HEK293 (cell line): ENCODE measurements around the gene RNF133.

ENCODE experiments used
- CTCF ChIA-PET: fragments of 350-600 bp; formaldehyde crosslinking; extraction: SDS; loops from one replicate; lab custom pipeline; 2021; ENCODE audit warnings: antibody characterized with exemption; lab: Yijun Ruan, JAX
- POLR2A ChIA-PET: fragments of 300-600 bp; formaldehyde crosslinking; extraction: SDS; loops from one replicate; lab custom pipeline; 2020; ENCODE audit warnings: antibody characterized with exemption, inconsistent platforms; lab: Yijun Ruan, JAX
- H3K27ac ChIP-seq: fragments of 200-500 bp; sonication (Bioruptor generic); 2 replicates; pipeline ENCODE4 v1.5.1; 2014; ENCODE audit warnings: low read depth, low read length, control low read depth, inconsistent platforms; ENCODE audit errors: extremely low read depth
- H3K36me3 ChIP-seq, 2 experiments: fragments of 200-500 bp in 1 of 2; sonication (Bioruptor generic) in 1 of 2; 1 replicate in 1 of 2; 2 replicates in 1 of 2; pipeline ENCODE4 v1.5.1; 2014 to 2017; ENCODE audit warnings: inconsistent platforms in 2 of 2, low read length in 2 of 2; ENCODE audit not compliant: control insufficient read depth in 2 of 2, insufficient read depth in 1 of 2
- H3K4me1 ChIP-seq: fragments of 200-500 bp; sonication (Bioruptor generic); 2 replicates; pipeline ENCODE4 v1.5.1; 2014; ENCODE audit warnings: mild to moderate bottlenecking, low read length, inconsistent platforms; ENCODE audit not compliant: control insufficient read depth, insufficient read depth
- H3K4me3 ChIP-seq: 2 replicates; pipeline ENCODE4 v1.5.1; 2011; ENCODE audit warnings: low read depth, mild to moderate bottlenecking, control low read depth, low read length, moderate library complexity
- H3K9me3 ChIP-seq: fragments of 200-500 bp; sonication (Bioruptor generic); 2 replicates; pipeline ENCODE4 v1.5.1; 2014; ENCODE audit warnings: low read depth, low read length, inconsistent platforms; ENCODE audit not compliant: control insufficient read depth, insufficient read depth
- AEBP2 ChIP-seq: fragments of 450-650 bp; formaldehyde crosslinking; IDR thresholded peaks from 2 replicates; pipeline ENCODE4 v1.5.1; 2016; ENCODE audit warnings: missing biosample characterization, missing genetic modification characterization, borderline replicate concordance
- KLF16 ChIP-seq: fragments of 450-650 bp; formaldehyde crosslinking; IDR thresholded peaks from 2 replicates; pipeline ENCODE4 v1.5.1; 2017; ENCODE audit warnings: missing biosample characterization, missing genetic modification characterization
- PRDM1 ChIP-seq: fragments of 450-650 bp; formaldehyde crosslinking; IDR thresholded peaks from 2 replicates; pipeline ENCODE4; 2016; ENCODE audit warnings: missing biosample characterization, missing genetic modification characterization
- PRDM4 ChIP-seq: fragments of 450-650 bp; formaldehyde crosslinking; IDR thresholded peaks from 2 replicates; pipeline ENCODE4 v1.5.1; 2017; ENCODE audit warnings: missing biosample characterization, missing genetic modification characterization
- SP3 ChIP-seq: fragments of 450-650 bp; formaldehyde crosslinking; IDR thresholded peaks from 2 replicates; pipeline ENCODE4 v1.5.1; 2016; ENCODE audit warnings: missing biosample characterization, missing genetic modification characterization
- ZBTB7A ChIP-seq: fragments of 450-650 bp; formaldehyde crosslinking; IDR thresholded peaks from 2 replicates; pipeline ENCODE4 v1.5.1; 2016; ENCODE audit warnings: low read depth, missing biosample characterization, missing genetic modification characterization
- ZIC2 ChIP-seq: fragments of 450-650 bp; formaldehyde crosslinking; IDR thresholded peaks from 2 replicates; pipeline ENCODE4 v1.5.1; 2016; ENCODE audit warnings: missing biosample characterization, missing genetic modification characterization
- ZNF121 ChIP-seq: fragments of 450-650 bp; formaldehyde crosslinking; IDR thresholded peaks from 2 replicates; pipeline ENCODE4 v1.5.1; 2016; ENCODE audit warnings: missing biosample characterization, missing genetic modification characterization
- ZNF292 ChIP-seq: fragments of 450-650 bp; formaldehyde crosslinking; IDR thresholded peaks from 2 replicates; pipeline ENCODE4 v1.5.1; 2016; ENCODE audit warnings: low read depth, missing biosample characterization, missing genetic modification characterization, borderline replicate concordance
- ZNF341 ChIP-seq: fragments of 450-650 bp; formaldehyde crosslinking; IDR thresholded peaks from 2 replicates; pipeline ENCODE4; 2016; ENCODE audit warnings: low read depth, missing biosample characterization, missing genetic modification characterization
- ZNF548 ChIP-seq: fragments of 450-650 bp; formaldehyde crosslinking; IDR thresholded peaks from 2 replicates; pipeline ENCODE4 v1.5.1; 2016; ENCODE audit warnings: missing biosample characterization, missing genetic modification characterization
- ZNF561 ChIP-seq: fragments of 450-650 bp; IDR thresholded peaks from 2 replicates; pipeline ENCODE4 v1.5.1; 2018; ENCODE audit warnings: missing biosample characterization, missing genetic modification characterization, borderline replicate concordance
- ZNF621 ChIP-seq: fragments of 450-650 bp; formaldehyde crosslinking; IDR thresholded peaks from 2 replicates; pipeline ENCODE4 v1.5.1; 2017; ENCODE audit warnings: missing biosample characterization, missing genetic modification characterization
- ZNF701 ChIP-seq: fragments of 450-650 bp; formaldehyde crosslinking; IDR thresholded peaks from 2 replicates; pipeline ENCODE4 v1.5.1; 2016; ENCODE audit warnings: missing biosample characterization, missing genetic modification characterization
- ZNF76 ChIP-seq: fragments of 450-650 bp; formaldehyde crosslinking; IDR thresholded peaks from 2 replicates; pipeline ENCODE4; 2016; ENCODE audit warnings: low read depth, missing biosample characterization, missing genetic modification characterization, borderline replicate concordance
- ZNF791 ChIP-seq: fragments of 450-650 bp; formaldehyde crosslinking; IDR thresholded peaks from 2 replicates; pipeline ENCODE4 v1.5.1; 2016; ENCODE audit warnings: missing biosample characterization, missing genetic modification characterization
- ZXDB ChIP-seq: fragments of 450-650 bp; formaldehyde crosslinking; IDR thresholded peaks from 2 replicates; pipeline ENCODE4 v1.5.1; 2016; ENCODE audit warnings: missing biosample characterization, missing genetic modification characterization
- TF ChIP-seq, protein P1 (sequence below): fragments of 450-650 bp; formaldehyde crosslinking; IDR thresholded peaks from 2 replicates; pipeline ENCODE4 v1.5.1; 2016; ENCODE audit warnings: missing biosample characterization, missing genetic modification characterization
- TF ChIP-seq, protein P2 (sequence below): fragments of 450-650 bp; formaldehyde crosslinking; IDR thresholded peaks from 2 replicates; pipeline ENCODE4 v1.5.1; 2016; ENCODE audit warnings: missing biosample characterization, missing genetic modification characterization

RNF133 gene

DNA sequence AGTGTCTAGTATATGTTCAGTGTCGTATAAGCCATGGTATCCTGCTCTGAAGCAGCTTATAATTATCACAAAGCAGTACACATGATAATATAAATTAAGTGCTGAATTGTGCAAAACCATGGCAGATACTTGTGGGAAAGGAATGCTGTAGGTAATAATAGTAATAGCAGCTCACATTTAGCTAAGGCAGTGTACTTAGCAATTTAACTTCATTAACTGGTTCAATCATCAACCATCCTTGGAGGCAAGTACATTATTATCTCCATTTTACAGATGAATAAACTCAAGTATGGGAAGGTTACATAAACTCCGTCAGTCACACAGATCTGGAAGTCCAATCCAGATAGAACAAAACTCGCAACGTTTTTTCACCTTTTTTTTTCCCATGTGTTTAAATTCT is 25.4 kb upstream of the RNF133 start:
- ChIA-PET POLR2A (no interaction called here), CTCF (no interaction called here)
- no peaks in the 10 kb centered on the region for H3K4me1 ChIP-seq
- no peak overlapping the region for H3K4me3 ChIP-seq
- H3K9me3 ChIP-seq: no peaks in the 10 kb centered on the region
- TF ChIP-seq, protein P1, sequence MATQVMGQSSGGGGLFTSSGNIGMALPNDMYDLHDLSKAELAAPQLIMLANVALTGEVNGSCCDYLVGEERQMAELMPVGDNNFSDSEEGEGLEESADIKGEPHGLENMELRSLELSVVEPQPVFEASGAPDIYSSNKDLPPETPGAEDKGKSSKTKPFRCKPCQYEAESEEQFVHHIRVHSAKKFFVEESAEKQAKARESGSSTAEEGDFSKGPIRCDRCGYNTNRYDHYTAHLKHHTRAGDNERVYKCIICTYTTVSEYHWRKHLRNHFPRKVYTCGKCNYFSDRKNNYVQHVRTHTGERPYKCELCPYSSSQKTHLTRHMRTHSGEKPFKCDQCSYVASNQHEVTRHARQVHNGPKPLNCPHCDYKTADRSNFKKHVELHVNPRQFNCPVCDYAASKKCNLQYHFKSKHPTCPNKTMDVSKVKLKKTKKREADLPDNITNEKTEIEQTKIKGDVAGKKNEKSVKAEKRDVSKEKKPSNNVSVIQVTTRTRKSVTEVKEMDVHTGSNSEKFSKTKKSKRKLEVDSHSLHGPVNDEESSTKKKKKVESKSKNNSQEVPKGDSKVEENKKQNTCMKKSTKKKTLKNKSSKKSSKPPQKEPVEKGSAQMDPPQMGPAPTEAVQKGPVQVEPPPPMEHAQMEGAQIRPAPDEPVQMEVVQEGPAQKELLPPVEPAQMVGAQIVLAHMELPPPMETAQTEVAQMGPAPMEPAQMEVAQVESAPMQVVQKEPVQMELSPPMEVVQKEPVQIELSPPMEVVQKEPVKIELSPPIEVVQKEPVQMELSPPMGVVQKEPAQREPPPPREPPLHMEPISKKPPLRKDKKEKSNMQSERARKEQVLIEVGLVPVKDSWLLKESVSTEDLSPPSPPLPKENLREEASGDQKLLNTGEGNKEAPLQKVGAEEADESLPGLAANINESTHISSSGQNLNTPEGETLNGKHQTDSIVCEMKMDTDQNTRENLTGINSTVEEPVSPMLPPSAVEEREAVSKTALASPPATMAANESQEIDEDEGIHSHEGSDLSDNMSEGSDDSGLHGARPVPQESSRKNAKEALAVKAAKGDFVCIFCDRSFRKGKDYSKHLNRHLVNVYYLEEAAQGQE (tag by site-specific recombination): no peak
- no peak for TF ChIP-seq ZNF701 (tag by site-specific recombination)
- no peak for TF ChIP-seq ZNF292
- TF ChIP-seq ZNF791 (tag by site-specific recombination): no peak
- no peak for TF ChIP-seq SP3 (tag by site-specific recombination)
- no peak for TF ChIP-seq AEBP2 (tag by site-specific recombination)
- no peak for TF ChIP-seq ZNF548 (tag by site-specific recombination)
- TF ChIP-seq, protein P2, sequence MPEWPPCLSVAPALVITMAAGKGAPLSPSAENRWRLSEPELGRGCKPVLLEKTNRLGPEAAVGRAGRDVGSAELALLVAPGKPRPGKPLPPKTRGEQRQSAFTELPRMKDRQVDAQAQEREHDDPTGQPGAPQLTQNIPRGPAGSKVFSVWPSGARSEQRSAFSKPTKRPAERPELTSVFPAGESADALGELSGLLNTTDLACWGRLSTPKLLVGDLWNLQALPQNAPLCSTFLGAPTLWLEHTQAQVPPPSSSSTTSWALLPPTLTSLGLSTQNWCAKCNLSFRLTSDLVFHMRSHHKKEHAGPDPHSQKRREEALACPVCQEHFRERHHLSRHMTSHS: no peak
- TF ChIP-seq ZNF621 (tag by site-specific recombination): no peak
- no peak for TF ChIP-seq ZBTB7A
- no peak for TF ChIP-seq ZNF76 (tag by site-specific recombination)
- TF ChIP-seq KLF16: no peak
- TF ChIP-seq ZNF561 (tag by site-specific recombination): no peak
- H3K36me3 ChIP-seq: no peaks in the 10 kb centered on the region
- H3K27ac ChIP-seq: no peak overlapping the region

DNA sequence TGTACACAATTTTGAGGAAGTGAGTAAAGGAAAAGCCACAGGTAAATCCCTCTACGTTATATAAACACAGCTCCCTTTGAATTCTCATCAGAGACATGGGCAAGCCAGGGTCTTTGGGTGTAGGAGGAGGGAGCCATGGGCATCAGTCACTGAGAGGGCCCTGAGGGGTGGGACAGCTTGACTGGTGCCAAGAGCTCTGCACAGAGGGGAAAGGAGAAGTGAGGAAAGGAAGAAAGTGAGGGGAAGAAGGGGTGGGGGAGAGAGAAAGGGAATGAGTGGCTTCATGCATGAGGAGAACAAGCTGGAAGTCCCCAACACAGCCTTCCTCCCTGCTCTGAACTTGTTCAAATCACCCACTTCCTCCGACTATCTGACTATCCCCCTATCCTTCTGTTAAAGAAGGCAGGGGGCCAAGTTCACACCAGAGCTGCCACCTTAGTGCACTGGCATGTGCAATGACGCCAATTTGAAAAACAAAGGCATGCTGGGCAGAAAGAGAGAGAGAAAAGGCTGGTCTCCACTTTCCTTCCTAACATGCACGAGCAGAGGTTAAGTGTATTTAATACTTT is 20.2 kb upstream of the RNF133 start:
- H3K9me3 ChIP-seq: no peaks in the 10 kb centered on the region
- TF ChIP-seq PRDM1 (tag by site-specific recombination) (peak; percentile 51; the same call in 1 of the 2 replicates), PRDM4 (tag by site-specific recombination) (no peak), ZNF341 (tag by site-specific recombination) (no peak), ZXDB (no peak), ZIC2 (tag by site-specific recombination) (no peak), ZNF121 (tag by site-specific recombination) (no peak), KLF16 (no peak)
- ChIA-PET CTCF (interaction anchor here (0.6 kb wide), 1 partner anchor 168 kb away, joined by 5 read pairs; no protein-coding TSS in a partner anchor), POLR2A (no interaction called here)
- H3K36me3 ChIP-seq: no peaks in the 10 kb centered on the region
- H3K4me3 ChIP-seq: no peak overlapping the region
- H3K4me1 ChIP-seq: no peaks in the 10 kb centered on the region
- no peak overlapping the region for H3K27ac ChIP-seq
